Spinal cord (tissue), 10 donors: ENCODE data around the gene GTPBP6. TPM values are rescaled to one million over a fixed set of nuclear protein-coding genes. Genes with fewer than 3 reads are reported as not detected.

ENCODE experiments used
- DNase-seq, 6 donors: peaks; one replicate each; pipeline versions ENCODE4 v3.0.0 to v3.0.0-alpha.2; 2013 to 2015; ENCODE audit warnings: low spot score in 6 of 6, low read depth in 4 of 6
- H3K27ac ChIP-seq: one replicate; pipeline ENCODE4 v1.5.1; 2013; ENCODE audit warnings: low read depth, low read length, control low read depth
- H3K27me3 ChIP-seq: one replicate; pipeline ENCODE4 v1.6.1; 2013; ENCODE audit warnings: low read length; ENCODE audit not compliant: control insufficient read depth, insufficient read depth
- H3K36me3 ChIP-seq: one replicate; pipeline ENCODE4 v1.6.1; 2013; ENCODE audit warnings: low read length; ENCODE audit not compliant: control insufficient read depth, insufficient read depth
- H3K4me1 ChIP-seq: one replicate; pipeline ENCODE4 v1.6.1; 2013; ENCODE audit warnings: low read length; ENCODE audit not compliant: control insufficient read depth, insufficient read depth
- H3K4me3 ChIP-seq: one replicate; pipeline ENCODE4 v1.5.1; 2013; ENCODE audit warnings: low read depth, low read length, control low read depth
- H3K9me3 ChIP-seq: one replicate; pipeline ENCODE4 v1.6.1; 2013; ENCODE audit warnings: low read length; ENCODE audit not compliant: control insufficient read depth, insufficient read depth
- WGBS: methylation state at CpG from one replicate; pipeline ENCODE4 v1.1.5; 2013; ENCODE audit warnings: missing lambda C conversion rate; ENCODE audit not compliant: insufficient coverage; 5-methylcytosine and 5-hydroxymethylcytosine counted together
- polyA plus RNA-seq, 2 donors: library from polyadenylated mRNA; unstranded; fragments of 120-200 nt; gene quantifications; one replicate each; pipeline ENCODE4 v1.2.1, GENCODE V29; 2013; ENCODE audit not compliant: insufficient read length in 2 of 2
- total RNA-seq, 2 donors: library from RNA; depleted of rRNA in 1 of 2; stranded (reverse); fragments of 120-200 nt in 1 of 2; fragments of >200 nt in 1 of 2; gene quantifications; one replicate each; pipeline versions ENCODE4 v1.2.3 to v1.2.4, GENCODE V29; 2013 to 2014
- donor health status: healthy.

Gene GTPBP6
- total and polyA plus RNA-seq, 4 donors = 10.8 to 88.3 (median 47.7) TPM

GRCh38 chrX:346034-346813 is 27.6 kb upstream of the GTPBP6 start:
- H3K36me3 ChIP-seq = peaks cover 61% of the 10 kb centered on the region
- H3K27ac ChIP-seq = no peak overlapping the region
- H3K27me3 ChIP-seq = no peaks in the 10 kb centered on the region
- 94% methylated on average over 63 of the region's 75 CpGs for WGBS
- no peak for DNase-seq
- peaks cover 2% of the 10 kb centered on the region for H3K9me3 ChIP-seq
- H3K4me3 ChIP-seq = no peak overlapping the region
- peaks cover 18% of the 10 kb centered on the region for H3K4me1 ChIP-seq

- no peak for DNase-seq
- H3K27me3 ChIP-seq = no peaks in the 10 kb centered on the region
- peaks cover 14% of the 10 kb centered on the region for H3K4me1 ChIP-seq
- H3K9me3 ChIP-seq = peaks cover 2% of the 10 kb centered on the region
- 96% methylated on average over 52 of the region's 63 CpGs for WGBS
- H3K36me3 ChIP-seq = peaks cover 61% of the 10 kb centered on the region
- no peak overlapping the region for H3K27ac ChIP-seq
- H3K4me3 ChIP-seq = no peak overlapping the region
Measured at GRCh38 chrX:345020-345925, 26.7 kb upstream of the GTPBP6 start.

- Histone ChIP-seq H3K4me1 (peaks cover 8% of the 10 kb centered on the region), H3K36me3 (peaks cover 59% of the 10 kb centered on the region), H3K4me3 (no peak overlapping the region), H3K27me3 (no peaks in the 10 kb centered on the region), H3K9me3 (peaks cover 2% of the 10 kb centered on the region), H3K27ac (no peak overlapping the region)
- no peak for DNase-seq
- 98% methylated on average over 46 of the region's 47 CpGs for WGBS
Measured at GRCh38 chrX:344371-344901, 25.8 kb upstream of the GTPBP6 start.

- H3K4me1 ChIP-seq = no peaks in the 10 kb centered on the region
- DNase-seq = no peak
- WGBS = 95% methylated on average over 28 of the region's 36 CpGs
- no peak overlapping the region for H3K27ac ChIP-seq
- no peaks in the 10 kb centered on the region for H3K27me3 ChIP-seq
- no peak overlapping the region for H3K4me3 ChIP-seq
- peaks cover 2% of the 10 kb centered on the region for H3K9me3 ChIP-seq
- peaks cover 71% of the 10 kb centered on the region for H3K36me3 ChIP-seq
Measured at GRCh38 chrX:341541-342101, 23.0 kb upstream of the GTPBP6 start.

- no peaks in the 10 kb centered on the region for H3K27me3 ChIP-seq
- H3K4me3 ChIP-seq = no peak overlapping the region
- H3K27ac ChIP-seq = no peak overlapping the region
- H3K4me1 ChIP-seq = no peaks in the 10 kb centered on the region
- WGBS = 96% methylated on average over 38 of the region's 52 CpGs
- DNase-seq = no peak
- peaks cover 2% of the 10 kb centered on the region for H3K9me3 ChIP-seq
- peaks cover 72% of the 10 kb centered on the region for H3K36me3 ChIP-seq
Measured at GRCh38 chrX:340641-341423, 22.2 kb upstream of the GTPBP6 start.

GRCh38 chrX:340121-340520 is 21.5 kb upstream of the GTPBP6 start:
- H3K27ac ChIP-seq = no peak overlapping the region
- H3K27me3 ChIP-seq = no peaks in the 10 kb centered on the region
- no peak for DNase-seq
- H3K4me3 ChIP-seq = no peak overlapping the region
- peaks cover 74% of the 10 kb centered on the region for H3K36me3 ChIP-seq
- H3K4me1 ChIP-seq = no peaks in the 10 kb centered on the region
- 98% methylated on average over 9 of the region's 24 CpGs for WGBS
- H3K9me3 ChIP-seq = peaks cover 2% of the 10 kb centered on the region

- no peak for DNase-seq
- no peak overlapping the region for H3K4me3 ChIP-seq
- H3K9me3 ChIP-seq = no peaks in the 10 kb centered on the region
- H3K27ac ChIP-seq = no peak overlapping the region
- no peaks in the 10 kb centered on the region for H3K27me3 ChIP-seq
- H3K36me3 ChIP-seq = peaks cover 74% of the 10 kb centered on the region
- H3K4me1 ChIP-seq = no peaks in the 10 kb centered on the region
- 96% methylated on average over 41 of the region's 44 CpGs for WGBS
Measured at GRCh38 chrX:338836-339400, 20.3 kb upstream of the GTPBP6 start.

- WGBS = 95% methylated on average over 48 of the region's 53 CpGs
- no peak for DNase-seq
Measured at GRCh38 chrX:338281-338835, 19.8 kb upstream of the GTPBP6 start.

More at GRCh38 chrX:338281-338835, 19.8 kb upstream of the GTPBP6 start:
- Histone ChIP-seq H3K27me3 (no peaks in the 10 kb centered on the region), H3K9me3 (no peaks in the 10 kb centered on the region), H3K27ac (no peak overlapping the region), H3K4me3 (no peak overlapping the region), H3K4me1 (no peaks in the 10 kb centered on the region), H3K36me3 (peaks cover 76% of the 10 kb centered on the region)
